Endometrial microvascular endothelial cells (primary cell): Measurements from ENCODE around the gene TMEM141. TPM values are rescaled to one million over a fixed set of nuclear protein-coding genes. Genes with fewer than 3 reads are reported as not detected.
"Not testable (repeated sequence)": the region's sequence is repeated elsewhere in the genome, so short reads cannot be mapped to it uniquely, and the experiment has no call there.

Experiments
- in situ Hi-C: cut with HindIII; loops from 2 replicates; pipeline ENCODE4 v1.10.0; 2017; ENCODE audit warnings: low sequenced_read_pairs, low pct_unique_long_range_greater_than_20kb; ENCODE audit errors: inconsistent ontology term
- total RNA-seq: library from RNA; depleted of rRNA; stranded (reverse); fragments of >200 nt; gene quantifications from one replicate; pipeline ENCODE4 v1.2.3, GENCODE V29; 2015; ENCODE audit errors: inconsistent ontology term

Gene TMEM141
- total RNA-seq, 1 donor from 2014 or later, result 72.7 TPM

- in situ Hi-C loops, result no loop called here
Measured at GRCh38 chr9:136838314-136839228, 47.4 kb downstream of the TMEM141 start.

- in situ Hi-C loops, result no loop called here
Measured at GRCh38 chr9:136839229-136840139, 48.3 kb downstream of the TMEM141 start.

GRCh38 chr9:136840140-136840876 is 49.2 kb downstream of the TMEM141 start:
- in situ Hi-C loops, result no loop called here

DNA sequence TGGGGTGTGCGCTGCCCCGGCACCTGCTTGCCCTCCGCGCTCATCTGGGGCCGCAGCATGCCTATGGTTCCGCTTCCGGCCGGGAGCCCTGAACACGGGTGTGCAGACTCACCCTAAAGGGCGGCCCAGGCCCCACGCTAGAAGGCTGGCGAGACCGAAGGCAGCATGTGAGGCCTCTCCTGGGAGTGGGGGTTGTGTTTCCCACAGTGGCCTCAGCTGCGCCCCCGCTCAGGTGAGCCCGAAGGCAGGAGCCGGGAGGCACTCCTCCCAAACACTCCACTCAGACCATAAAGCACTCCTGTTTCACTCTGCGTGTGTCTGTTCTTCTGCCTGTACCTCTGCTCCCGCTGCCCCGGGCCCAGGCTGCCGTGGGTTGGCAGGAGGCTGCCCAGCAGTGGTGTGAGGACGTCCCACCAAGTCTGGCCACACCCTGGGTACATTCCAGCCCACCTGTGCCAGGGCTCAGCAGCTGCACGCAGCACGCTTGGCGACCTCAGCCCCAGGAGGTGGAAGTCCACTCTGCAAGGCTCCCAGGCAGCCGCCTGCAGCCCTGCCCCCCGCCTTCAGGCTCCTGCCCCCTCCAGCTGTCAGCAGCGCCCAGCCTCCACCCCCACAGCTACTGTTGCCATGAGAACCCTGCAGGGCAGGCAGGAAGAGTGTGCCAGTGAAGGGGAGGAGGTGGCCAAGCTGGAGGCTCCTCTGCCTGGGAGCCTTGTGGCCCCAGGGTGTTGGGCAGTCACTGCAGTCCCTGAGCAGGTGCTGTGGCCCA is 49.9 kb downstream of the TMEM141 start:
- in situ Hi-C loops, result no loop called here

- in situ Hi-C loops, result not testable (repeated sequence)
Measured at GRCh38 chr9:136841646-136842379, 50.7 kb downstream of the TMEM141 start.

GRCh38 chr9:136842380-136842948 is 51.3 kb downstream of the TMEM141 start, which contains the start of gene AJM1:
Gene AJM1 (plus strand): TSS chr9:136842478. CDS start chr9:136844415, 1,937 bp downstream.
- in situ Hi-C loops, result not testable (repeated sequence)

Other genes starting within 250 kb of the TMEM141 start
- 63.9 TPM for gene NOTCH1, start 245.3 kb upstream of the TMEM141 start, total RNA-seq
- 1,333 TPM for gene EGFL7, start 128.4 kb upstream of the TMEM141 start, total RNA-seq
- 31.7 TPM for gene AGPAT2, start 103.9 kb upstream of the TMEM141 start, total RNA-seq
- gene DIPK1B, start 78.8 kb upstream of the TMEM141 start, total RNA-seq, result 44.5 TPM
- not detected for gene LCN10, start 48.4 kb upstream of the TMEM141 start, total RNA-seq
- not detected for gene LCN6, start 42.8 kb upstream of the TMEM141 start, total RNA-seq
- not detected for gene LCN8, start 33.1 kb upstream of the TMEM141 start, total RNA-seq
- not detected for gene LCN15, start 26.8 kb upstream of the TMEM141 start, total RNA-seq
- not detected for gene CCDC183, start 5.0 kb downstream of the TMEM141 start, total RNA-seq
- 125 TPM for gene RABL6, start 16.6 kb downstream of the TMEM141 start, total RNA-seq
- 0.46 TPM for gene AJM1, start 51.1 kb downstream of the TMEM141 start, total RNA-seq
- 95.9 TPM for gene PHPT1, start 58.1 kb downstream of the TMEM141 start, total RNA-seq
- gene MAMDC4, start 61.0 kb downstream of the TMEM141 start, total RNA-seq, result 1.0 TPM
- gene EDF1, start 75.0 kb downstream of the TMEM141 start, total RNA-seq, result 440 TPM
- 16.7 TPM for gene TRAF2, start 95.2 kb downstream of the TMEM141 start, total RNA-seq
- gene FBXW5, start 153.4 kb downstream of the TMEM141 start, total RNA-seq, result 212 TPM
- not detected for gene C8G, start 153.9 kb downstream of the TMEM141 start, total RNA-seq
- not detected for gene LCN12, start 160.9 kb downstream of the TMEM141 start, total RNA-seq
- not detected for gene PTGDS, start 186.2 kb downstream of the TMEM141 start, total RNA-seq
- not detected for gene LCNL1, start 191.6 kb downstream of the TMEM141 start, total RNA-seq
- 49.0 TPM for gene PAXX, start 201.1 kb downstream of the TMEM141 start, total RNA-seq
- gene CLIC3, start 205.2 kb downstream of the TMEM141 start, total RNA-seq, result 4.8 TPM
- gene ABCA2, start 236.9 kb downstream of the TMEM141 start, total RNA-seq, result 4.0 TPM
- gene FUT7, start 240.7 kb downstream of the TMEM141 start, total RNA-seq, result not detected